ENCODE data around the gene HARS2.
A peak's percentile ranks its signal among the peaks of the same experiment; 100 is the strongest.
"Not testable (repeated sequence)": the region's sequence is repeated elsewhere in the genome, so short reads cannot be mapped to it uniquely, and the experiment has no call there.

HARS2 gene

DNA sequence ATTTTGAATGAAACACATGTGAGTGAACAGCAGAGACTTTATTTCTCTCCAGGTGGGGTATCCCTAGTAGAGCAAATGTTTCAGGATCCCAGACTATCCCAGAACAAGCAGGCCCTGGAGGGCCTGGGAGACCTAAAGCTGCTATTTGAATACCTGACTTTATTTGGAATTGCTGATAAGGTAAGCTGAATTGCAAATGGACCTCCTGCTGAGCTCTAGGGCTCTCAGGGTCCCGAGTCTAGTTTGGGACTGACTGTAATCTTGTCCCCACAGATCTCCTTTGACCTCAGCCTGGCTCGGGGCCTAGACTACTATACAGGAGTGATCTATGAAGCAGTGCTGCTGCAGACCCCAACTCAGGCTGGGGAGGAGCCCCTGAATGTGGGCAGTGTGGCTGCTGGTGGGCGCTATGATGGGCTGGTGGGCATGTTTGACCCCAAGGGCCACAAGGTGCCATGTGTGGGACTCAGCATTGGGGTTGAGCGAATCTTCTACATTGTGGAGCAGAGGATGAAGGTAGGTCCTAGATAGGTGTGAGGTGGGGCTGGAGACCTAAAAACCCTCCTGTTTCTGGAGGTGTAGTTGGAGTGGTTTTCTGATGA is 5.7 kb downstream of the HARS2 start:
- TF ChIP-seq CTCF (IDR thresholded peaks at IDR 0.05; ENCODE audit: extremely low read depth, insufficient read depth, missing control alignments) = no peak
- in situ Hi-C loops (cut with MboI; ENCODE audit: low pct_unique_long_range_greater_than_20kb, low sequenced_read_pairs, unreplicated experiment) = no loop called here
- no peak for DNase-seq (ENCODE audit: low spot score)

GRCh38 chr5:140700177-140701144 is 9.2 kb downstream of the HARS2 start, which contains the start of gene ZMAT2:
TSS of gene ZMAT2 (plus strand) at chr5:140700447. CDS start at chr5:140700461, 14 bp downstream.
- DNase-seq (ENCODE audit: low spot score) = peak; percentile 93
- in situ Hi-C loops (cut with MboI; ENCODE audit: low pct_unique_long_range_greater_than_20kb, low sequenced_read_pairs, unreplicated experiment) = no loop called here
- no peak for TF ChIP-seq CTCF (IDR thresholded peaks at IDR 0.05; ENCODE audit: extremely low read depth, insufficient read depth, missing control alignments)

DNA sequence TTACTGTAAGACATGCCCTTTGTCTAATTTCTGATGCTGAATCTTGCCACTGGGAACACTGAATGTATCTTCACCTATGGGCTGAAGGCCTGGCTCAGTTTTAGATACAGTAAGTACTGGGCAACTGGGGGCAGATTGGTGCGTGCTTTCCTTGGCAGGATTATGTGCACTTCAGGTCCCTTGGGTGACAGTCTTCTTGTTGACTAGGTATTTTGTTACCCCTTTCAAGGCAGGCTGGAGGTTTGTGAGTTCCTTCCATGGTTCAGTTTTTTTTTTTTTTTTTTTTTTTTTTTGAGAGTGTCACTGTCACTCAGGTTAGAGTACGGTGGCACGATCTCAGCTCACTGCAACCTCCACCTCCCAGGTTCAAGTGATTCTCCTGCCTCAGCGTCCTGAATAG is 16.6 kb downstream of the HARS2 start:
- TF ChIP-seq CTCF (IDR thresholded peaks at IDR 0.05; ENCODE audit: extremely low read depth, insufficient read depth, missing control alignments) = no peak
- in situ Hi-C loops (cut with MboI; ENCODE audit: low pct_unique_long_range_greater_than_20kb, low sequenced_read_pairs, unreplicated experiment) = no loop called here
- no peak for DNase-seq (ENCODE audit: low spot score)

DNA sequence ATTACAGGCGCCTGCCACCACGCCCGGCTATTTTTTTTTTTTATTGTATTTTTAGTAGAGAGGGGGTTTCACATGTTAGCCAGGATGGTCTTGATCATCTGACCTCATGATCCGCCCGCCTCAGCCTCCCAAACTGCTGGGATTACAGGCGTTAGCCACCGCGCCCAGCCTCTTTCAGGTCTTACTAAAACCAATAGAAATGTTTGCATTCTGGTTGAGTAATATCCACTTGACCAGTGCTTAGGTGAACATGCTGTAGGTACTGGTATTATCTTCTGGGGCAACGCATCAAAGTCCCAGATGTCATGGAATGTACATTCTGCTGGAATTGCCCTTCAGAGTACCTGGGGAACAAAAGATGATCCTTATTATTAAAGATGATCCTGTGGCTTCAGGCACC is 17.5 kb downstream of the HARS2 start:
- in situ Hi-C loops (cut with MboI; ENCODE audit: low pct_unique_long_range_greater_than_20kb, low sequenced_read_pairs, unreplicated experiment); DNase-seq (ENCODE audit: low spot score): not testable (repeated sequence)

DNA sequence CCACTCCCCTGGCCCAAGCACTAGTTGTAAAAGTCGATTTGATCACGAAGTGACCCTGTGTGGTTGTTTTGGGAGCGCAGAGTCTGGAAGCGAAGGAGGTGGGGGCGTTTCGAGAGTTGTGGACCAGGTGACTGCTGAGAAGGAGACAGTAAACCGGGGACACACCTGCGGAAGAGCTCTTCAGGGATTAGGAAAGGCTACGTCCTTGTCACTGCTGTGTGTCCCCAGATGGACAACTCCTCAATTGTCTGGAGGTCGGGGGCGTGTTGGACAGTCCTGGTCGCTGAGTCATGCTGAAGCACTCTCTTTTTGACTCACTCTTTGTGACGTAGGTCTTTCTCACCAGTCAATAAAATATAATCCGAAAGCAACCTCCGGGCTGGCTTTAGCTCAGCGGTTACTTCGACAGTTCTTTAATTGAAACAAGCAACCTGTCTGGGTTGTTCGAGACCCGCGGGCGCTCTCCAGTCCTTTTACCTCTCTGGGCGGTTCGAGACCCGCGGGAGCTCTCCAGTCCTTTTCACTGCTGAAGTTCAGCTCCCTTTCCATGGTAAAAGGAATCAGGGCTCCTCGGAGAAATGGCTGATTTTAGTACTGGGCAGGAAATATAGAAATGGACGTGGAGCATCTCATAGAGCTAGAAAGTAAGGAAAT is 19.8 kb downstream of the HARS2 start:
- in situ Hi-C loops (cut with MboI; ENCODE audit: low pct_unique_long_range_greater_than_20kb, low sequenced_read_pairs, unreplicated experiment) = no loop called here
- peak; percentile 82 for DNase-seq (ENCODE audit: low spot score)
- no peak for TF ChIP-seq CTCF (IDR thresholded peaks at IDR 0.05; ENCODE audit: extremely low read depth, insufficient read depth, missing control alignments)

GRCh38 chr5:140711794-140712193 is 20.5 kb downstream of the HARS2 start:
- no peak for DNase-seq (ENCODE audit: low spot score)
- TF ChIP-seq CTCF (IDR thresholded peaks at IDR 0.05; ENCODE audit: extremely low read depth, insufficient read depth, missing control alignments) = no peak
- in situ Hi-C loops (cut with MboI; ENCODE audit: low pct_unique_long_range_greater_than_20kb, low sequenced_read_pairs, unreplicated experiment) = no loop called here

All from GM13977 (cell line).